SK-N-SH (cell line): ENCODE measurements around the gene MBD2.

Experiments used
- CTCF ChIP-seq: fragments of 200-600 bp; sonication (generic); IDR thresholded peaks from 2 replicates; pipeline ENCODE4 v1.6.1; 2017; ENCODE audit warnings: antibody characterized with exemption, mild to moderate bottlenecking, moderate library complexity
- EP300 ChIP-seq, 2 experiments: IDR thresholded peaks; 2 replicates each; pipeline versions ENCODE4 v1.4.0 to v1.6.1; 2012; ENCODE audit warnings: borderline replicate concordance in 1 of 2, low read depth in 1 of 2, low read length in 1 of 2
- FOXM1 ChIP-seq: IDR thresholded peaks from 2 replicates; pipeline ENCODE4 v1.4.0; 2012; ENCODE audit warnings: low read depth, mild to moderate bottlenecking
- TF ChIP-seq, protein P1 (sequence below): IDR thresholded peaks from 2 replicates; pipeline ENCODE4 v1.4.0; 2012; ENCODE audit warnings: low read depth, borderline replicate concordance

DNA sequence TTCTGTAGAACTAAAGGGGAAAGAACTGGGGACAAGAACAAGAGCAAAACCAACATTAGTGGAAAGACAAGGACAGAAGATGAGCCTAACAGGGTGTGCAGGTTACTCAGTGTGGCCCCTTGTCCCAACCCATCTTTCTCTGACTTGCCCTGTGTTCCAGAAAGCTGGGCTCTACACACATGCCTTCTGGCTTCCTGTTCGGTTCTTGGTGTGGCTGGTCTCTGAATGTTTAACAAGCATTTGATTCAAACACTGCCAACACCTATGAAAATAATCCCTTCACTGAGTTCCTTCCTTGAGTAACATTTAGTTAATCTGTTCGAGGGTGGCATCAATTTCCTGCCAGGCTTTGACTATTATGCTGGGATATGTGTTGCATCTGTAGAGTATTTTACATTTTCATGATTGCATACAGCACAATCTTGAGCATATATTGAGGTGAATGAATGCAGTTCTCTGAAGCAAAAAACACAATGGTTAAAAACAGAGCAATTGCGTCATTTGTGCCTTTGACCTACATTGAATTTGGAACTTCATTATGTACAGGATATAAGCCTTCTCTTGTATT is 83.3 kb downstream of the MBD2 start:
- TF ChIP-seq EP300 (IDR thresholded peaks at IDR 0.05; ENCODE audit: borderline replicate concordance in 1 of 2, low read depth in 1 of 2, low read length in 1 of 2) (no peak), FOXM1 (no peak), CTCF (no peak)
- TF ChIP-seq, protein P1, sequence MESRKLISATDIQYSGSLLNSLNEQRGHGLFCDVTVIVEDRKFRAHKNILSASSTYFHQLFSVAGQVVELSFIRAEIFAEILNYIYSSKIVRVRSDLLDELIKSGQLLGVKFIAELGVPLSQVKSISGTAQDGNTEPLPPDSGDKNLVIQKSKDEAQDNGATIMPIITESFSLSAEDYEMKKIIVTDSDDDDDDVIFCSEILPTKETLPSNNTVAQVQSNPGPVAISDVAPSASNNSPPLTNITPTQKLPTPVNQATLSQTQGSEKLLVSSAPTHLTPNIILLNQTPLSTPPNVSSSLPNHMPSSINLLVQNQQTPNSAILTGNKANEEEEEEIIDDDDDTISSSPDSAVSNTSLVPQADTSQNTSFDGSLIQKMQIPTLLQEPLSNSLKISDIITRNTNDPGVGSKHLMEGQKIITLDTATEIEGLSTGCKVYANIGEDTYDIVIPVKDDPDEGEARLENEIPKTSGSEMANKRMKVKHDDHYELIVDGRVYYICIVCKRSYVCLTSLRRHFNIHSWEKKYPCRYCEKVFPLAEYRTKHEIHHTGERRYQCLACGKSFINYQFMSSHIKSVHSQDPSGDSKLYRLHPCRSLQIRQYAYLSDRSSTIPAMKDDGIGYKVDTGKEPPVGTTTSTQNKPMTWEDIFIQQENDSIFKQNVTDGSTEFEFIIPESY, result no peak
